H1 (cell line): Measurements from ENCODE around the gene CACNB2. TPM values are rescaled to one million over a fixed set of nuclear protein-coding genes. Genes with fewer than 3 reads are reported as not detected.

Experiments used
- CTCF ChIA-PET: fragments of 300-600 bp; sonication (Branson Sonifier 250); formaldehyde crosslinking; loops from one replicate; lab custom pipeline; 2021; ENCODE audit not compliant: partially characterized antibody; lab: Charles Lee
- POLR2A ChIA-PET: fragments of 300-600 bp; sonication (Branson Sonifier 250); formaldehyde crosslinking; loops from one replicate; lab custom pipeline; 2021; ENCODE audit warnings: inconsistent platforms; ENCODE audit not compliant: partially characterized antibody; lab: Charles Lee
- DNase-seq, 2 experiments: peaks; one replicate each; pipeline versions ENCODE4 v3.0.0 to v3.0.0-alpha.2; 2010 to 2022; ENCODE audit warnings: low spot score in 2 of 2, low read depth in 1 of 2, mixed read lengths in 1 of 2
- FAIRE-seq: peaks from 2 replicates; lab custom pipeline; 2011; peaks lifted over from hg19 to GRCh38; lab: Jason Lieb, UNC
- H2AFZ ChIP-seq: 2 replicates; pipeline ENCODE4 v1.8.1; 2012; ENCODE audit warnings: low read length, inconsistent platforms
- H2AK5ac ChIP-seq: 2 replicates; pipeline ENCODE4 v1.6.1; 2013; ENCODE audit warnings: low read depth, low read length
- H2BK120ac ChIP-seq: replicated peaks from 2 replicates; pipeline ENCODE3; 2013; ENCODE audit warnings: low read depth, low read length, inconsistent platforms
- H2BK12ac ChIP-seq: 2 replicates; pipeline ENCODE4 v1.6.1; 2013; ENCODE audit warnings: low read depth, low read length
- H2BK15ac ChIP-seq: 2 replicates; pipeline ENCODE4 v1.6.1; 2013; ENCODE audit warnings: low read length
- H2BK20ac ChIP-seq: 2 replicates; pipeline ENCODE4 v1.6.1; 2013; ENCODE audit warnings: low read length
- H2BK5ac ChIP-seq: 2 replicates; pipeline ENCODE4 v1.6.1; 2013; ENCODE audit warnings: low read depth, low read length
- H3K14ac ChIP-seq: 2 replicates; pipeline ENCODE4 v1.6.1; 2013; ENCODE audit warnings: inconsistent platforms; ENCODE audit not compliant: insufficient read length
- H3K18ac ChIP-seq: 2 replicates; pipeline ENCODE4 v1.6.1; 2013; ENCODE audit warnings: low read length; ENCODE audit errors: extremely low read depth
- H3K23ac ChIP-seq: 2 replicates; pipeline ENCODE4 v1.6.1; 2013; ENCODE audit warnings: inconsistent platforms; ENCODE audit not compliant: insufficient read length
- H3K23me2 ChIP-seq: 2 replicates; pipeline ENCODE4 v1.6.1; 2013; ENCODE audit warnings: low read depth, low read length
- H3K27ac ChIP-seq: 2 replicates; pipeline ENCODE4 v1.6.1; 2011; ENCODE audit warnings: low read depth, low read length, inconsistent platforms
- H3K27me3 ChIP-seq, 4 experiments: replicated peaks in 1 of 4; 1 replicate in 1 of 4; 2 replicates in 3 of 4; pipeline versions ENCODE4 v1.6.1 to v1.8.1; 2011 to 2013; ENCODE audit warnings: low read length in 3 of 4, mild to moderate bottlenecking in 3 of 4, inconsistent platforms in 2 of 4, mixed read lengths in 2 of 4, moderate library complexity in 1 of 4; ENCODE audit not compliant: control insufficient read depth in 3 of 4, insufficient read depth in 3 of 4; ENCODE audit errors: extremely low read depth in 1 of 4
- H3K36me3 ChIP-seq, 4 experiments: 2 replicates each; pipeline versions ENCODE4 v1.6.1 to v1.8.1; 2011 to 2013; ENCODE audit warnings: mild to moderate bottlenecking in 4 of 4, low read length in 3 of 4, moderate library complexity in 2 of 4, control low read depth in 1 of 4, inconsistent platforms in 1 of 4; ENCODE audit not compliant: insufficient read depth in 4 of 4, control insufficient read depth in 2 of 4
- H3K4ac ChIP-seq: replicated peaks from 2 replicates; pipeline ENCODE3; 2013; ENCODE audit warnings: low read length, low read depth, mixed read lengths, inconsistent platforms; ENCODE audit not compliant: insufficient read length
- H3K4me1 ChIP-seq, 4 experiments: replicated peaks in 1 of 4; 1 replicate in 1 of 4; 2 replicates in 3 of 4; pipeline versions ENCODE4 v1.6.1 to v1.8.1; 2011 to 2013; ENCODE audit warnings: low read length in 3 of 4, inconsistent platforms in 2 of 4, mixed read lengths in 1 of 4; ENCODE audit not compliant: insufficient read depth in 4 of 4, control insufficient read depth in 3 of 4
- H3K4me2 ChIP-seq, 2 experiments: 2 replicates each; pipeline versions ENCODE4 v1.6.1 to v1.8.1; 2011 to 2013; ENCODE audit warnings: low read depth in 2 of 2, low read length in 2 of 2, control low read depth in 1 of 2, inconsistent platforms in 1 of 2, mild to moderate bottlenecking in 1 of 2; ENCODE audit not compliant: insufficient read depth in 1 of 2
- H3K4me3 ChIP-seq, 4 experiments: fragments of 200-600, 300-600 bp in 1 of 4; sonication (generic), shearing (Covaris generic), sonication (Bioruptor Twin) in 1 of 4; 2 replicates each; pipeline versions ENCODE4 v1.5.1 to v1.8.1; 2011 to 2016; ENCODE audit warnings: low read length in 4 of 4, low read depth in 3 of 4, control low read depth in 2 of 4, inconsistent platforms in 2 of 4, mild to moderate bottlenecking in 2 of 4, mixed read lengths in 1 of 4, moderate library complexity in 1 of 4; ENCODE audit not compliant: insufficient read depth in 2 of 4; ENCODE audit errors: extremely low read depth in 1 of 4
- H3K56ac ChIP-seq: replicated peaks from 2 replicates; pipeline ENCODE3; 2013; ENCODE audit warnings: low read depth, mild to moderate bottlenecking, mixed read lengths, low read length, inconsistent platforms; ENCODE audit not compliant: insufficient read length
- H3K79me1 ChIP-seq: 2 replicates; pipeline ENCODE4 v1.6.1; 2013; ENCODE audit warnings: low read depth, low read length, control low read depth
- H3K79me2 ChIP-seq, 2 experiments: 2 replicates each; pipeline versions ENCODE4 v1.6.1 to v1.8.1; 2012 to 2013; ENCODE audit warnings: low read length in 2 of 2, mild to moderate bottlenecking in 2 of 2, inconsistent platforms in 1 of 2; ENCODE audit not compliant: insufficient read depth in 2 of 2, control insufficient read depth in 1 of 2
- H3K9ac ChIP-seq, 4 experiments: replicated peaks in 1 of 4; 1 replicate in 1 of 4; 2 replicates in 3 of 4; pipeline versions ENCODE4 v1.6.1 to v1.8.1; 2011 to 2013; ENCODE audit warnings: low read depth in 3 of 4, low read length in 3 of 4, control low read depth in 2 of 4, mild to moderate bottlenecking in 2 of 4, moderate library complexity in 2 of 4, inconsistent platforms in 1 of 4; ENCODE audit errors: extremely low read depth in 1 of 4
- H3K9me3 ChIP-seq, 2 experiments: 2 replicates each; pipeline versions ENCODE4 v1.6.1 to v1.8.1; 2012 to 2013; ENCODE audit warnings: mild to moderate bottlenecking in 2 of 2, moderate library complexity in 2 of 2, control low read depth in 1 of 2, inconsistent platforms in 1 of 2, low read depth in 1 of 2, low read length in 1 of 2, mixed read lengths in 1 of 2; ENCODE audit not compliant: insufficient read depth in 2 of 2
- H4K20me1 ChIP-seq, 2 experiments: replicated peaks in 1 of 2; 2 replicates each; pipeline versions ENCODE3 to v1.8.1; 2011 to 2013; ENCODE audit warnings: inconsistent platforms in 2 of 2, low read length in 2 of 2, mild to moderate bottlenecking in 1 of 2; ENCODE audit not compliant: insufficient read depth in 2 of 2, control insufficient read depth in 1 of 2
- H4K5ac ChIP-seq: 2 replicates; pipeline ENCODE4 v1.6.1; 2013; ENCODE audit warnings: low read length, low read depth, mixed read lengths, inconsistent platforms; ENCODE audit not compliant: insufficient read length
- H4K8ac ChIP-seq: 2 replicates; pipeline ENCODE4 v1.8.0; 2013; ENCODE audit warnings: mild to moderate bottlenecking, moderate library complexity, low read length, inconsistent platforms; ENCODE audit not compliant: insufficient read depth; ENCODE audit errors: extremely low read depth
- H4K91ac ChIP-seq: replicated peaks from 2 replicates; pipeline ENCODE3; 2013; ENCODE audit warnings: low read length, mixed read lengths, inconsistent platforms; ENCODE audit not compliant: insufficient read length
- EZH2 ChIP-seq: fragments of 200-600 bp; sonication (generic); IDR thresholded peaks from 2 replicates; pipeline ENCODE4 v1.7.1; 2012; ENCODE audit warnings: low read depth, mild to moderate bottlenecking, moderate library complexity, low read length, inconsistent platforms; ENCODE audit not compliant: severe bottlenecking
- PHF8 ChIP-seq: fragments of 200-600 bp; sonication (generic); conservative IDR thresholded peaks from 2 replicates; pipeline ENCODE4 v1.7.1; 2012; ENCODE audit warnings: low read depth, mild to moderate bottlenecking, inconsistent platforms, low read length, moderate library complexity
- WGBS, 2 experiments: shearing (Covaris generic) in 1 of 2; methylation state at CpG; one replicate each; pipeline versions ENCODE4 v1.1.6 to v1.1.7; 2013 to 2015; ENCODE audit warnings: low lambda C conversion rate in 2 of 2, mixed read lengths in 2 of 2, inconsistent platforms in 1 of 2, low coverage in 1 of 2, missing lambda C conversion rate in 1 of 2; ENCODE audit not compliant: insufficient replicate concordance in 2 of 2, insufficient coverage in 1 of 2, insufficient read length in 1 of 2; ENCODE audit errors: extremely low coverage in 1 of 2, missing lambda C conversion rate in 1 of 2; 5-methylcytosine and 5-hydroxymethylcytosine counted together
- polyA plus RNA-seq, 7 experiments: library from polyadenylated mRNA; depleted of rRNA in 3 of 7; stranded (reverse) in 5 of 7; unstranded in 2 of 7; fragments of >200 nt in 5 of 7; fragments of 200-250 nt in 2 of 7; gene quantifications; 1 replicate in 5 of 7; 2 replicates in 1 of 7; 4 replicates in 1 of 7; pipeline versions ENCODE4 v1.2.1 to v1.2.3, GENCODE V29; 2011 to 2013; ENCODE audit warnings: missing spikeins in 2 of 7, mixed read lengths in 2 of 7
- total RNA-seq: library from RNA; stranded (reverse); fragmentation: NEBNext Ultra II Directional; extraction: Animal tissue kit (Norgen Biotek cat#: 25700); gene quantifications from 2 replicates; pipeline ENCODE4 v1.2.1, GENCODE V29; 2021

The CACNB2 gene
- total and polyA plus RNA-seq, 2 of the 8 experiments (the other 6 are each of a cell fraction or from before 2014, with no cell fraction given): 2.4 to 3.2 TPM

GRCh38 chr10:18279173-18279572, 138.9 kb downstream of the CACNB2 start:
- H3K79me2 ChIP-seq: no peaks in the 10 kb centered on the region
- no peak overlapping the region for H3K9ac ChIP-seq
- H2BK120ac ChIP-seq: no peak overlapping the region
- H3K56ac ChIP-seq: no peak overlapping the region
- H4K20me1 ChIP-seq: no peaks in the 10 kb centered on the region
- H3K14ac ChIP-seq: no peak overlapping the region
- no peak overlapping the region for H2BK5ac ChIP-seq
- no peak overlapping the region for H4K8ac ChIP-seq
- CTCF ChIA-PET: no interaction called here
- no peak overlapping the region for H4K91ac ChIP-seq
- H3K18ac ChIP-seq: no peak overlapping the region
- H2BK12ac ChIP-seq: no peak overlapping the region
- no peak overlapping the region for H2AK5ac ChIP-seq
- no peaks in the 10 kb centered on the region for H3K27me3 ChIP-seq
- FAIRE-seq (no peak), DNase-seq (no peak)
- TF ChIP-seq EZH2 (no peak), PHF8 (no peak)
- no peaks in the 10 kb centered on the region for H3K23me2 ChIP-seq
- no peak overlapping the region for H2AFZ ChIP-seq
- H4K5ac ChIP-seq: no peak overlapping the region
- no peak overlapping the region for H3K4me2 ChIP-seq
- no peak overlapping the region for H2BK15ac ChIP-seq
- H2BK20ac ChIP-seq: no peak overlapping the region
- H3K9me3 ChIP-seq: no peaks in the 10 kb centered on the region
- H3K4ac ChIP-seq: no peak overlapping the region
- no peak overlapping the region for H3K4me3 ChIP-seq
- no peaks in the 10 kb centered on the region for H3K36me3 ChIP-seq
- 72% methylated on average over 4 of the region's 4 CpGs; no CpG with 5 or more reads in 1 of the 2 experiments for WGBS, 2 experiments
- H3K79me1 ChIP-seq: no peaks in the 10 kb centered on the region
- H3K4me1 ChIP-seq: no peaks in the 10 kb centered on the region
- POLR2A ChIA-PET: no interaction called here
- H3K27ac ChIP-seq: no peak overlapping the region
- no peak overlapping the region for H3K23ac ChIP-seq
